GM18502 (cell line): ENCODE results near the gene SORCS2.

Experiments
- ATAC-seq: cut with Tn5 transposase; IDR thresholded peaks from one replicate; pipeline ENCODE4 v1.9.1; 2021; ENCODE audit warnings: mild to moderate bottlenecking; ENCODE audit not compliant: unreplicated experiment, poor library complexity

SORCS2 gene

DNA sequence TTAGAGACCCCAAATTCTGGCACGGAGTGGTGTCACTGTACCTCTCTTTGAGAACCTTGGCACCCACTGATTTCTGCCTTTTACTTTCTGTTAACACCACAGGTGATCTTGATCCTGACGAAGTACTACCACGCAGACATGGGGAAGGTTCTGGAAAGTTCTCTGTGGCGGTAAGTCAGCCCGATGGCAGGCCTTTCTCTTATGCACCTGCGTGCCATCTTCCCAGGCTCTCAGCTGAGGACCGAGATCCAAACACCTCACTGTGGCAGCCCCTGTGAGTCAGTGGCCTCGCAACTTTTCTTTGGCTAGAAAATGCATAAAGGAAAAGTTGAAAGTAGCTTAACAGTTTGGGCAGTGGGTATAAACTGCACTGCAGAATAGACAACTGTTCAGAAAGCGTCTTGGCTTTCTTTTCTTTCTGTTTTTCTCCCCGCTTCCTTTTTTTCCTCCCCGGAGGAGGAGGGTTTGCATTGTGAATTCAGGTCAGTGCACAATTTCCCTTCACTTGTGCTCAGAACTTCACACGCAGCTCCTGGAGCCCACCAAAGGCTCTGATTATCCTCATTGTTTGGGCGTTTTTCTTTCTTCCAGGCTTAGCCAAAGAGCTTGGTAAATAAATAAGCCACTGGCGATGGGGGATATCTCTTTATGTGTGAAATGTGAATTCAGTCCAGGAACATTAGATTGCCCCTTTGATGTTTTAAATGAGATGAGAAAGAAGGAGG is 204.0 kb downstream of the SORCS2 start:
- no peak for ATAC-seq

DNA sequence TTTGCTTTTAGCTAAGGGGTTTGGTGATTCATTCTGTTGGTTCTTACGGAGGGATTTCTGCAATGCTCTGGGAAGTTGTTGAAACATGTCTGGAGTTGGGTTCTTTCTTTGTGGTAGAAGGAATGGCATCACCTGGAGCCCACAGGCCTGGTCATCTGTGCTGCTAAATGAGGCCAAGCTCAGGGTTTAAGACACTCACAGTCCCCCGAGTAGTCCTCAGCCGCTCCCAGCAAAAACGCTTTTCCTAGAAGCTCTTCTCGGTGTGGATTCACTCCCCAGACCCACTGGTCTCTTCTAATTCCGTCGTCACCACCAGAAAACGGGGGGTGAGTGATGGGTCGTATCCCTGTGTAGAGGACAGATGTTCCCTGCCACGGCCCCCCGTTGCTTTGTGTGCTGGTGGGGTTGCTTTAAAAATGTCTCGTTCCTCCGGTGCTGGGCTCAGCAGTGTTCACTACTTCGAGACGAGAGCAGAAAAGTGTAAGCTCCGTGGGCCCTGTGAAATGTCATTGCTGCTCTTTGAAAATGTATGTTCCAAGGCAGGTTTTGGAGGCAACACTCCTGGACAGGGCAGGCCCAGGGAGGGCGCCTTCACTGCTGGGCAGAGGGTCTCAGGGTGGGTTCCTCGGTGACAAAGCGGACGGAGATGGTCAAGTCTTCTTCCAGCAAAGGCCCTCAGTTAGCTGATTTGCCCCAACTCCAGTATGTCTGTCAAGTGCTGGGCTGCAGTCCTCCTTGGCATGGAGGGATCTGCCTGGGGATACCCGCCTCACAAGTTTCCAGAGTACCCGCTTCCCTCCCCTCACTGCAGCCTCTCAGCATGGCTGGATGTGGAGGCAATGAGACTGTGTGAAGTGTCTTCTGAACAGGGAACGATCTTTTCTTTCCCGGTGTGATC is 205.1 kb downstream of the SORCS2 start:
- ATAC-seq, result no peak

DNA sequence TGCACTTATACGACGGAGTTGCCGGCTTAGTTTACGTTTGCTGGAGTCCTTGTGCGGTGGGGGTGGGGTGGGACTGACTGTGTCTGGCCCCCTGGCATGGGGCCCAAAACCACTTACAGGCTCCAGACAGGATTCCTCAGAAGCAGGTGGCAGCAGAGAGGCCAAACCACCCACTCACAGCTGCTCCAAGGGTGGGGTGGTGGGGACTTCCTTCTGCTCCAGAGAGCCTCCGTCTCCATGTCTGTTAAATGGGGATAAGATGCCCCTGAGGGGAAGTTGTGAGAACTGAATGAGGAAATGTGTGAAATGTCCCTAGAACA is 205.7 kb downstream of the SORCS2 start:
- ATAC-seq, result no peak

GRCh38 chr4:7398788-7399439 is 206.6 kb downstream of the SORCS2 start:
- no peak for ATAC-seq

GRCh38 chr4:7399440-7400234 is 207.3 kb downstream of the SORCS2 start:
- no peak for ATAC-seq

DNA sequence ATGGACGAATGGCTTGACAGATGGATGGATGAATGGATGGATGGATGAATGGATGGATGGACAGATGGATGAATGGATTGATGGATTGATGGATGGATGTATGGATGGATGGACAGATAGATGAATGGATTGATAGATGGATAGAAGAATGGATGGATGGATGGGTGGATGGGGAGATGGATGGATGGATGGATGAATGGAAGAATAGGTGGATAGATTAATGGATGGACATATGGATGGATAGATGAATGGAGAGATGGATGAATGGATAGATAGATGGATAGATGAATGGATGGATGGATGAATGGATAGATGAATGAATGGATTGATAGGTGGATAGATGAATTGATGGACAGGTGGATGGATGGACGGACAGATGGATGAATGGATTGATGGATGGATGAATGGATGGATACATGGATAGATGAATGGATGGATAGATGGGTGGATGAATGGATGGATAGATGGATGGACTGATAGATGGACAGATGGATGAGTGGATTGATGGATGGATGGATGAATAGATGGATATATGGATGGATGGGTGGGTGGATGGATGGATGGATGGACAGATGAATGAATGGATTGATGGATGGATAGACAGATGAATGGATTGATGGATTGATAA is 208.4 kb downstream of the SORCS2 start:
- ATAC-seq, result no peak

- ATAC-seq, result no peak
These were observed 210.2 kb downstream of the SORCS2 start for GRCh38 chr4:7402526-7402925.

DNA sequence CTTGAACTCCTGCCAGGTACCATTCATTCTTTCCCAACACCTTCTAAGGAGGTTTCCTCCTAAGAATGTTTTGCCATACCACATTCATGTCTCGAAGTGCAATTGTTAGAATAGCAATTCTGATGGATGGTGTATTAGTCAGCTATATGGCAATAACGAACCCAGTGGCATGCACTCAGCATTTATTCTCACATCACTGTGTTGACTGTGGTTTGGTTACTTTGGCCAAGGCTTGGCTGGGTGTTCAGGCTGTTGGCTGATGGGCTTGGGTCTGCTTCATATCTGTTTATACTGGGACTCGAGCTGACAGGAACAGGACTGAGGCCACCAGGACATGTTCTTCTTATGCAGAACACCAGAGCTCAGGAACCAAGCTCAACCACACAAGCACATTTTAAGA is 210.7 kb downstream of the SORCS2 start:
- ATAC-seq, result no peak

- ATAC-seq, result no peak
These were observed 215.8 kb downstream of the SORCS2 start for GRCh38 chr4:7408166-7408565.

DNA sequence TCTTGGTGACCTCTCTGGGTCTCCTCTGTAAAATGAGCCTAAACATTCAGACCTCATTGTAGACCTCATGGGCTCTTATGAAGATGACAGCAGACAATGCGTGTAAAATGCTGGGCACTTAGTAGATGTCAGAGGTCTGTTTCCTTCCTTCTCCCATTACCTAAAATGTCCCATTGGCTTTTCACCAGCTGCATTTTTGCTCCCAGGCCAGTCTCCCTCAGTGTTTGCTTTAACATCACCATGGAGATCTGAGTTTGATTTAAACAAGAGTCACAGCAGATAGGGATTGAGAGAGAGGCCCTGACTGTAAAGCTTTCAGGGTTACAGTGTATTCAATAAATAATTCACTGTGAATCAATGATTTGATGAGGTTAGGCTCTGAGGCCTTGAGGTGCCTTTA is 218.1 kb downstream of the SORCS2 start:
- ATAC-seq, result no peak

GRCh38 chr4:7411491-7411890 is 219.2 kb downstream of the SORCS2 start:
- ATAC-seq, result no peak

GRCh38 chr4:7411896-7412553 is 219.7 kb downstream of the SORCS2 start:
- ATAC-seq, result no peak

DNA sequence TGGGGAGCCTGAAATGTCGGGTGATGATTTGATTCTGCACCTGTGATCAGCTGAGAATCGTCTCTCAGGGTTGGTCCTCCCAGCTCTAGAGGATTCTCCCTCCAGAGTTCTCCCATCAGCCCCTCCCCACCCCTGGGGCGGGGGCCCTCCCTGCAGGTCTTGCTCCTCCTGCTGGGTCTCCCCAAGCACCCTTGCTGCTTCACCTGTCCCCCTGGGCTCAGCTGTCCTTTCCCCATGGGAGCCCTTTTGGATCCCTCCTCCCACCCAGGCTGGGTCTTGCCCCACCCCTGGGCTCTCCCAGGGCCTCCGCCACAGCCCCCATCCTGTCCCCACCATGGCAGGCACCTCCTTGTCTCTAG is 220.2 kb downstream of the SORCS2 start:
- ATAC-seq, result no peak

DNA sequence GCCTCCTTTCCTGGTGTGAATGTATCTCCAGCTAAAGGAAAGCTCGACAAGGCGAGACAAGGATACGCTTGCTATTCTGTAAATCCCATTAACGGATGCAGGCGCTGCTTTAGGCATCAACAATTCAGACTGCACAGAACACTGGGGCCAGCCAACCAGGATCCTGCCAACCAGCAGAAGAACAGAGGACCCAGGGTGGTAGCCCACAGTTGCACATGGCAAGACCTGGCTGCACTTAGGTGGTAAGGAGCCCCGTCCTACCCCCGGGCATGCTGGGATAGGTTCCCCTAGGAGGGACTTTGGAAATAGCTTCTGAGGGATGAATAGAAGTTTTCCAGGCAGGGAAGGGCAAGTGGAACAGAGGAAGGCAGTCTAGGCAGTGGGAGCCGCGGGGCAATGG is 221.7 kb downstream of the SORCS2 start:
- ATAC-seq, result no peak

- no peak for ATAC-seq
These were observed 222.6 kb downstream of the SORCS2 start for GRCh38 chr4:7414736-7415510.

DNA sequence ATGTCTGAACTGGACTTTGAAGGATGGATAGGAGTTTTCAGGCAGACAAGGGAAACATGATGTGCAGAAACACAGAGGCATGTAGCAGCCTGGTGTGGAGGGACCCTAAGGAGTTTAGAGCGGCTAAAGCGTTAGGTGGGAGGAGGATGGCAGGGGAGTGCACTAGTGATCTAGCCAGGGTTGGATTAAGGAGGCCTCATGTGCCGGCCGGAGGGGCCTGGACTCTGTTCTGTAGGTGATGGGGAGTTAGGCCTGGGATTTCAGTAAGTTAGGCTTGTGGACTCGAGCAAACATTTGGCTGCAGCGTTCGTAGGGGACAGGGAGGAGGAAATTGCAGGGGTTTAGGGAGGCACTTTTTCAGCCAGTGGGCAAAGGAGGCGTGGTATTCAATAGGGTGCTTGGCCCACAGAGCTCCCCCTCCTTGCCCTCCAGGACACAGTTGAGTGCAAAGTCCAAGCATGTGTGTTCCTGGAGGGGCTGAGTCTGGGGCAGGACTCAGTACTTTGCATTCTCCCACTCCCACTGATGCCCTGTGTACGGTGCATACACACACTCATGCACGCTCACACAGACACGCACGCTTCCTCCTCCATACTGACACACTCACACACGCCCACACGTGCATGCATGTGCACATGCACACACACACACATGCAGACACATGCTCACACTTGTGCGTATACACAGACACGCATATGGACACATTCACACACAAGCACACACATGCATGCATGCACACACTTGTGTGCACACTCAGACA is 223.8 kb downstream of the SORCS2 start:
- ATAC-seq, result no peak

DNA sequence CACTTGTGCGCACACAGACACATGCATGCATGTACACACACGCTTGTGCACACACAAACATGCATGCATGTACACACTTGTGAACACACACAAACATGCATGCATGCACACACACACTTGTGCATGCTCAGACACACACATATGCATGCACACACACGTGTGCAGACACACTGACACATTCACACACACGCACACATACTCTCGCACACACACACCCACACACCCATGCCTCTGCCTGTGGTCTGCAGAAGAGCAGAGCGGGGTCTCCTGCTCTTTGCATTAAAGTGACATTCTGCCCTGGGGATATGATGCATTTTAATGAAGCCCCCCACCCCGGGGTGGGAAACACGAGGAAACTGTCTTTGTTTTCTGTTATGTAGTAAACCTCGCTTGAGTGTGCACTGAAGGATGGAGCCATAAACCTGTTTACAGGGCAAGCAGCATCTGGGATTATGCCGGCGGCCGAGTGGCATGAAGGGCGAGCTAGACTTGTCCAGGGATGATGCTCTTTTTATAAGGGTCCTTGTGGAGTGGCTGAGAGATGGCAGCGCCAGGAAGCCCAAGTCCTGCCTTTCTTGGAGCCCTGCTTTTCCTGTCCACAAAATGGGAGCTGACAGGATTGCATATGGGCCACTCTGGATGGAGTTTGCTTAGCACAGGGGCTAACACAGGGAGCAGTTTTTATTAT is 224.6 kb downstream of the SORCS2 start:
- ATAC-seq, result no peak

- ATAC-seq, result no peak
These were observed 225.3 kb downstream of the SORCS2 start for GRCh38 chr4:7417639-7418038.
